Dedifferentiated amniotic fluid mesenchymal stem cell (primary cell): Measurements from ENCODE around the gene GJD4.

Experiments
- DNase-seq: peaks from one replicate; pipeline ENCODE4 v3.0.0-alpha.2; 2016; ENCODE audit errors: extremely low spot score

Gene GJD4

DNA sequence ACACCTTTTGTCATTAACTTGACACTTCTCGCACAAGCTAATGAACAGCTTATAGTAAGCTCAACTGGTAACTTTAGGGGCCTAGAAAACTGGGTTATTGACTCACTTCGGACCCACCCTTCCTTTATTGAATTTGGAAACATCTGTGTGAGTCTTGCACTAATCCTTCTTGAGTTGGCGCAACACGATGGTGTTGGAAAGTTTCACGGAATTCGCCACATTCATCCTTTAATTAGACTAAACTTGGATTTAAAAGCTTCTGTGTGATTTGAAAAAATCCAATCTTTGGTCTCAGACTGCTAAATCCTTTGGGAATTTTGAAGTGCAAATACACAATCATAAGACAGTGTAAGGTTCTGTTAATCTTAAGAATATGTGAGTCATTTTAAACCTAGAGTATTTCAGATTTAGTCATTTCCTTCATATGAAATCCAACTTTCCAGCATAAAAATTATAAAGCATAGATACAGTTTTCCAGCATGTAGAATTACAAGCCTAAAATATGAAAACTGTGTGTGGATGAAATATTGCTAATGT is 21.9 kb downstream of the GJD4 start:
- DNase-seq = no peak

DNA sequence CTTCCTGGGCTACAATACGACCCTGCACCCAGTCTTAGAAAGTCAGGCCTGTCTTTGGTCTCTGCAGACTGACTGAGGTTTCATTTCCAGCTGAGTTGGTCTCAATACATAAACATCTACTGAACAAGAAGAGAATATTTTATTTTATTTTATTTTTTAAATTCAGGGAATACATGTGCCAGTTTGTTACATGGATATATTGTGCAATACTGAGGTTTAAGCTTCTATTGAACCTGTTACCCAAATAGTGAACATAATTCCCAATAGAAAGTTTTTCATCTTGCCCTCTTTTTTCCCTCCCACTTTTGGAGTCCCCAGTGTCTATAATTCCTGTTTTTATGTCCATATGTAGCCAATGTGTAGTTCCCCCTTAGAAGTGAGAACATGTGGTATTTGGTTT is 26.3 kb downstream of the GJD4 start:
- no peak for DNase-seq

DNA sequence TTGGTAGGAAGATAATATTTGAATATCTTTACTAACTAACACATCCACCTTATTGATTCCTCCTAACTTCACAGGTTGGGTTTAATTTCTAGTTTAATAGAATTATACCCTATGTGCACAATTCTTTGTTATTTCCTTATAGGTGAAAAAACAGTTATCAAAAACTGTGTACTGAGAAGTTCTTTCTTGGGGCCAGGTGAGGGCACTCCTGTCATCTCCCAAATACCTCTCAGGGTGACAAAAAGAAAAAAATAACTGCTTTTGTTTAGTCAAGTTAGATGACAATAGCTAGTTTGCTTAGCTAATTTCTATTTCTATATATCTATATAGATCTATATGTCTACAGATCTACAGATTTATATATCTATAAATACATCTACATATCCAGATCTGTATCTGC is 26.9 kb downstream of the GJD4 start:
- DNase-seq = no peak

DNA sequence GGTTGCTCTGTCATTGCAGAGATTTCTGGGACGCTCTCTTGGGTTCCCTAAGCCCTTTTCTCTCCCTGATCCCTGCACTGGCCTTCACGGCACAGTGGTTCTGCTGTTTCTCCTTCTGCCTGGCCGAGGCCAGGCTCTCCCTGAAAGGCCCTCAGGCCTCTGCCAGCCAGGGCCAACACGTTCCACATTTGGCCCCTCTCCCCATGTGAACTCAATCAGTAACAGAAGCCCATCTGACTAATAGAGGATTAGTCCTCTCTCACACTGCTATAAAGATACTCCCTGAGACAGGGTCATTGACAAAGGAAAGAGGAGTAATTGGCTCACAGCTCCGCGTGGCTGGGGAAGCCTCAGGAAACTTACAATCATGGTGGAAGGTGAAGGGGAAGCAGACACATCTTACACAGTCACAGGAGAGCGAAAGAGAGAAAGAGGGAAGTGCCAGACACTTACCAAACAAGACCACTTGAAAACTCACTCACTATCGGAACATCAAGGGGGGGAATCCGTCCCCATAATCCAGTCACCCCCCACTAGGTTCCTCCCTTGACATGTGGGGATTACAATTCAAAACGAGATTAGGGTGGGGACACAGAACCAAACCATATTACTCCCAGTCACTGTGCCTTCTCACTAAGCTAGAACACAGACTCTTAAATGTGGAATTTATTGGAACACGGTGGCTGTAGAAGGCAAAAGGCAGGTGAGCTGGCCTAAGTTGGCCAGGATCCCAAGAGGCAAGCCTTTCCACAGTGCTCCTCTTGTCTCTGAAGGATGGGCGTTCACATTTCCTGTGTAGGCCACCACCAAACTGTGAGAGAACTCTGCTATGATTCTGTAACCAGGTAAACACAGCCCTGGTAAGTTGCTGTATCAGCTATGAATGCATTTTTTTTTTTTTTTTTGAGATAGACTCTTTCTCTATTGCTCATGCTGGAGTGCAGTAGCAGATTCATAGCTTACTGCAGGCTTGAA is 28.2 kb downstream of the GJD4 start:
- no peak for DNase-seq

DNA sequence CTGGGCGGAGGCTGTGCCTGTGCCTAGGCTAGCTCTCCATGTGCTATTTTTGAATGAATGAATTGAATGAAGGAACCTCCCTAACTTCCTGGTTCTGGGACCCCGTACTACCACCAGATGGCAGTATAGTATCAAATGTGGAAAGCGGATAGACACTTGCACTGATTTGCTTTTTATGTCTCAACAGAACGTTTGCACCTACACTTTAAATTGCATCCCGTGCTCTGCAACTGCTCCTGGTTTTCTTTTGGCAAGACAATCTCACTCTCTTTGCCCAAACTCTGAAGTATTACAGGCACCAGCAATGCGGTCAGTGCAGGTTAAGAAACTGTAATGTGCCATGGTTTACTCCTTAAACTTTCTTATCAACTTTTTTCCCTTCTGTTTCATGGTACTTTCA is 30.4 kb downstream of the GJD4 start:
- DNase-seq = peak; percentile 84

DNA sequence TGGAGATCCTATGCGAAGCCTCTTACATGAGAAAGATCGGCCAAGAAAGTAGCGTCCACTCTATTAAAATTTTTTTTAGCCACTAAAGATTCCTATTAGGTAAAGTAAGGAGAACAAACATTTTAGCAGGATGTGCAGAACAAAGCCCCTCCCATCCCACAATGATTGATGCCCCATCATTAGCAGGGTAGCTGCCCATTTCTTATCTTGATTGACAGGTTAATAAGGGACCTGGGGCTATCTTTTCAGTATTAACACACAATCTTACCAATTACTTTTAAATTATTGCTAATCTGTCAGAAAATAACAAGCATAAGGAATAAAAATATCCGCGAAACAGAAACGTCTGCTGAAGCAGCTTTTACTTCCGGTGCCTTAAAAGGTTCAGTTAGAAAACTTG is 31.8 kb downstream of the GJD4 start:
- DNase-seq = no peak

DNA sequence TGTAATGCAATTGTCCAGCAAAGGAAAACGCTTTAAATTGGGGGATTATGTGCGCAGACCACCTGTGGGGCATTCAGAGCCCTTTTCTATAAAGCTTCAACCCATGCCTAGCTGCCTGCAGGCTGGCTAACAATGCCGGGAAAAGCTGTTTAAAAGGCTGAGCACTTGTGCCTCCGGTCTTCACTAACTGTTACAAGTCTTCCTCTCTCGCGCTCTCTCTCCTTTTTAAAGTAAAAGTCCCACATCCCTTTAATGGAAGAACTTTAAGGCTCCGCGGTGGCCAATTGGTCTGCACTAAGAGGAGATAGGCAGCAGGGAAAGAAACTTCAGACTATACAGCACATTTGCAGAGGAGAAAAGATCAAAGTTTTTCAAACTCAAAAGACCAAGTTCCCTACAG is 32.3 kb downstream of the GJD4 start:
- DNase-seq = no peak

DNA sequence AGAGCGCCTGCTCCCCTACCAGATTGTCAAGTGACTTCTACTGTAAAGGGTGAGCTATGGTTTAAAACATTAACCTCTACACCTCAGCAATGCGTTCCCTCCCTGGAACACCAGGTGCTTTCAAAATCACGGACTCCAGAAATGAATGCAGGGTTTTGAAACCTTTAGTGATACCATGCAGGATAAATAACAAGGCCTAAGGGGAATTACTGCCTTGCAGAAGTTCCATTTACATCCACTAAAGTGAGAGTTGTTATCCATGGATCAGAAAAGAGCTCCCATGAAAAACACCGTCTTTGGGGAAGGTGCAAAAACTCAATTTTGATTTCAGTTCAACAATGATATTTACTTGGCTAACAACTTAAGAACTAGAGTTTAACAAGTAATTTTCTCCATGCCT is 33.0 kb downstream of the GJD4 start:
- no peak for DNase-seq

DNA sequence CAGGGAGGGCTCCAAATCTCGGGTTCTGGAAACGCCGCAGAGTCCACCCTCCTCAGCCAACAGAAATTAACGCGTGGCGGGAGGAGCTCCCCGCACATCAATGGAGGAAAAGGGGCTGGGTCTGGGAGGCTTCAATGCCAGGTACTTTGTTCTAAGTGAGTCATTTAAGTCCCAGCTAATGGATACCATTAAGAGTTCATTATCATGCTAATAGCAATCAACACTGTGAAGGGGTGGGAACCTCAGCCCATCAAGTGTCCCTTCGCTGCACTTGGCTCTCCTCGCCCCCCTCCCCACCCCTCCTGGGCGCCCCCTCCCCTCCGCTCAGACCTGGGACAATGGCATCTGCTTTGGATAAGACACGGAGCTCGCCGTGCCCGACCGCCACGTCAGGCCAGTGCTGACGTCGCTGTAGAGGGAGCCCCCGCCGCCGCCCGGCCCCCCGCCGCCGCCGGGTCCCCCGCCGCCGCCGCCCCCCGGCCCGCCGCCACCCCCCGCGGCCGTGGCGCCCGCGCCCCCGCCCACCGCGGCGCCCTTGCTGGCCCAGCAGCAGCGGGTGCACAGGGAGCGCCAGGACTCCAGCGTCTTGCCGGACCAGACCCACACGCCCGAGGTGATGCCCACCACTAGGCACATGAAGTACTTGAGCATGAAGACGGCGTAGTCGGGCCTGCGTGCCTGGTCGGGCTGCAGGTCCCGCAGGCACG is 34.0 kb downstream of the GJD4 start:
- no peak for DNase-seq

DNA sequence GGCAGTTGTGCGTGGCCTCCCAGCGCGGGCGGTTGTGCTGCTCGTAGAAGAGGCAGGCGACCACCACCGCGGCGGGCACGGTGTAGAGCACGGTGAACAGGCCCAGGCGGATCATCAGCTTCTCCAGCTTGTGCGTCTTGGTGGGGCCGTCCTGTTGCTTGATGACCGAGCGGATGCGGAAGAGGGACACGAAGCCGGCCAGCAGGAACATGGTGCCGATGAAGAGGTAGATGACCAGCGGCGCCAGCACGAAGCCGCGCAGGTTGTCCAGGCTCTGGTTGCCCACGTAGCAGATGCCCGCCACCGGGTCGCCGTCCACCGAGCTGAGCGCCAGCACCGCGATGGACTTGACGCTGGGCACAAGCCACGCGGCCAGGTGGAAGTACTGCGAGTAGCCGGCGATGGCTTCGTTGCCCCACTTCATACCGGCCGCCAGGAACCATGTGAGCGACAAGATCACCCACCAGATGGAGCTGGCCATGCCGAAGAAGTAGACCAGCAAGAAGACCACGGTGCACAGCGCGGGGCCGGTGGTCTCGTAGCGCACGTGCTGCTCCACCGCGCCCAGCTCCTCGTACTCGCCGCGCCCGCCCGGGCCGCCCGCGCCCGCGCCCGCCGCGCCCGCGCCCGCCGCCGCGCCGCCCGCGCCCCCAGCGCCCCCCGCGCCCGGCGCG is 34.7 kb downstream of the GJD4 start:
- no peak for DNase-seq

DNA sequence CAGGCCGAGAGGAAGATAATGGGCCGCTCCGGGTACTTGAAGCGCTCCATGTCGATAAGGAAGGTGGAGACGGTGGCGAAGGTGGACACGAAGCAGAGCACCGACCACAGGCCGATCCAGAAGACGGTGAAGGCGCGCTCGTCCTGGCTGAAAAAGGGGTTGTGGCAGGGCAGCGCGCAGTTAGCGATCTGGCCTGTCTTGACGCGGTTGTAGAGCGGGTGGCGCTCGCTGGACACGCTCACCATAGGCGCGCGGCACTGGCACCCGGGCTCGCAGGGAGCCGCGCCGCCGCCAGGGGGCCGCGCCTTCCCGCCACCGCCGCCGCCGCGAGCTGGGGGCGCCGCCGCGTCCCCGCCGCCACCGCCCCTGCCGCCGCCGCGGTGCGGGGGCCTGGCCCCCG is 35.3 kb downstream of the GJD4 start:
- peak; percentile 60 for DNase-seq

DNA sequence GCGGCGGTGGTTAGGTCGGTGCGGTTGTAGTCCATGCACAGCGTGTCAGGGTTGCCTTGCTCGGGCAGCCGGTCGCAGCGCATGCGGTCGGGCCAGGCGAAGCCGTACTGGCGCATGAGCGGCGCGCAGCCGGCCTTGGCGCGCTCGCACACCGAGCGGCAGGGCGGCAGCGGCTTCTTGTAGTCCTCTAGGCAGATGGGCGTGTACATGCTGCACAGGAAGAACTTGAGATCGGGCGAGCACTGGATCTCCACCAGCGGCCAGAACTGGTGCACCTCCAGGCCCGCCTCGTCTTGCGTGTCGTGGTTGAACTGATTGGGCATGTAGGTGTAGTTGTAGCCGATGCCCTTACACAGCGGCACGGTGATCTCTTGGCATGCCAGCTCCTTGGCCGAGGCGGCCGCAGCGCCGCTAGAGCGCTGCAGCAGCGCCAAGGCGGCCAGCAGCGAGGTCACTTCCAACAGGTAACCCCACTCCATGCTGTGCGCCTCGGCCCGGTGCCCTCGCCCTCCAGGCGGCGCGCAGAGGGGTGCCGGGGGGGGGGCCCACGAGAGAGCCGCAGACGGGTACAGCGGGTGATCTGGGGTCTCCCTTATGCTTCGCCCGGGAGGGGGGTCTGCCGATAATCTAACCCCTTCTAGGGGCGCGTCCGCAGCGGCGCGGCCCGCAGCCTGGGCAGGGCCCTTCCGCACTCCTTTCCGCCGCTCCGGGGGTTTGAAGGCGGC is 36.0 kb downstream of the GJD4 start:
- DNase-seq = peak; percentile 44

DNA sequence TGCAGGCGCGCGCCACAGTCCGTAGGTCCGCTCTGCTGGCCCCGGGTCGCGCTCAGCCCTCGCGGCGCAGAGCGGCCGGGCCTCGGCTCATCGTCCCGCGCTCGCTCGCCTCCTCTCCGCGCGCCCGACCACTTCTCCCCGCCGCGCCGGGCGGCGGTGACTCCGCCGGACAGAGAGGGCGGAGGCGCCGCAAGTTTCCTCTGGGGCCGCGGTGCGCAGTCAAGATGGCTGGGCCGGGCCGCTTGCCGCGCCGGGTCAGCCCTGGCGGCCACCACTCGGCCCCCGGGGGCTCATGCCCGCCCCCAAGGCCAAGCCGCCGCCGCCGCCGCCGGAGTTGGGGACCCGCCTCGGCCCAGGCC is 36.5 kb downstream of the GJD4 start:
- DNase-seq = no peak

DNA sequence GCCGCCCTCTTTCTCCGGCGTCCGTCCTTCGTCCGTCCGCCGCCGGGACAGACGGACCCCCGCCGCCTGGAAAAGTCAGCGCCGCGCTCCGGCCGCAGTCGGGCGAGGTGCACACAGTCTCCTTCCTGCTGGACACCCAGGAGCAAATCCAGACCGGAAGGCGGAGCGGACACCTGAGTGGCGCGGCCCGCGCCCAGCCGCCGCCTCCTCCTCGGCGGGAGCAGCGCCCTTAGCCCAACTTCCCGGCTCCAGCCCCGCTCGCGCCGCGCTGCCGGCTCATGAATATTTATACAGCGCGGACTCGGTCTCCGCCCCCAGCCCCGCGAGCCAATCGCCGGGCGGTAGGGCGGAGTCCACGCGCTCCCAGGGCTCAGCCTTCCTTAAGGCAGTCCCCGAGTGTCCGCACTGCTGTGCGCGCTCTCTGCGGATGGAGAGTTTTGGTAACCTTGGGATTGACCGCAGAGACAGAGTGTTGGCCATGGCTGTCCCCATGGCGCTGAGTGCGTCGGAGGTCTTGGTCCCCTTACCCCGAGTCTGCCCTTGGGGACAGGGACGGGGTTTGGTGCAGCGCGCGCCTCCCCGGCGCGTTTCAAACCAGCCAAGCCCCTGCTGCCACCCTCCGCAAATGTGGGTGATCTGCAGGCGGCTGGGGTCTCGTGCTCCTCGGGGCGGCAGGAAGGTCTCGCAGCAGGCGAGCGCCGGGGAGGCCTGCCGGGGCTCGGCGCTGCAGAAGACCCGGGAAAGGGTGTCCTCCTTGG is 37.1 kb downstream of the GJD4 start, which contains the start of gene FZD8:
FZD8 (minus strand) TSS at position 262 of the 758 bp plus-strand sequence. CDS start 867 bp downstream, outside the sequence.
- DNase-seq = peak; percentile 88

DNA sequence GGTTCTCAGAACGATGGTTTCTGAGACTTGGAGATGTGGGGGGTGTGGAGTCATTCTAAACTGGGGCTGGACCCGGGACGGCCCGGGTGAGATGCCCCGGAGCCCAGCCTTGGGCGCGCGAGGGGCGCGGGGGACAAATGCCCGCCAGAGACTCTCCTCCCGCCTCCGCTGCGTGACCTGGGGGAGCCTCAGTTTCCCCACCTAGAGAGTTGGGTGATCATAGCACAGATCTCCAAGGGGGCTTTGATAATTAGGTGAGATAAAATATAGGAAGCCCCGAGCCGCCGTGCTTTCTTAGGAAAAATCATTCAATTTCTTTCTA is 37.6 kb downstream of the GJD4 start:
- DNase-seq = no peak

DNA sequence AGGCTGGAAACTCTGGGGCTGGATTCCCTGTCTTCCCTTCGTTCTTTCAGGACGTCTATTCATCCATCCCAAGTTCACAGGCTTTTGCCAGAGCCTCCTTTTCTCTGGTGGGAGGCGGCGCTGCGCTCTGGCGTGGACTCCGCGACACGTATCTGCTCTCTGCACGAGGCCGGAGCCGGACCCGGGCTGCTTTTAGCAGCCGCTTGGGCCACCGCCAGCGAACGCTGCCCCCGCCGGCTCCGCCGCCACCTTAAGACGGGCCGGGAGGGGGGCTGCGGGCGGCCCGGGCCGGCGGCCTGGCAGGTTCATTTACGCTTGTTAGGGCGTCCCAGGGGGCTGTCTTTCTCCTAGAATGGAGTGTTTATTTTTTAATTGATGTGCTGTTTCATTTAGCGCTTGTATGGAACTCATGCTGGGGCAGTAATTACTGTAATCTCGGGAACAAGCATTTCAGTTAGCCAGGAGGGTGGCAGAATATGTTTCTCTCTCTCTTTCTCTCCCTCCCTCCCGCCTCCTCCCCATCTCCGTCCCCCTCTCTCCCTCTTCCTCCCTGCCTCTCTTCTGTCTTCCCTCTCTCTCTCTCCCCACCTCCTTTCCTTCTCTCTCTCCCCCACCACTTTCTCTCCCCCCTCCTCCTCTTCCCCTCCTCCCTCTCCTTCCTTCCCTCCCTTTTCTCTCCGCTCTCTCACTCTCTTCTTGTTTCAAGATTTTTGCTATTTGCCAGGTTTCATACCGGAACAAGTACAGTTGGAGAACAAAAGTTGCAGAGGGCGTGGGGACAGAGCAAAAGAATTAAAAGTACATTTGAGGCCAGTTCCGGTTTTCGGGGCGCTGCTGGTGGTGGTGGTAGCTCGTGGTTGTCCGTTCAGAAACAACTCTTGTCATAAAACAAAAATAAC is 38.3 kb downstream of the GJD4 start:
- peak; percentile 50 for DNase-seq

DNA sequence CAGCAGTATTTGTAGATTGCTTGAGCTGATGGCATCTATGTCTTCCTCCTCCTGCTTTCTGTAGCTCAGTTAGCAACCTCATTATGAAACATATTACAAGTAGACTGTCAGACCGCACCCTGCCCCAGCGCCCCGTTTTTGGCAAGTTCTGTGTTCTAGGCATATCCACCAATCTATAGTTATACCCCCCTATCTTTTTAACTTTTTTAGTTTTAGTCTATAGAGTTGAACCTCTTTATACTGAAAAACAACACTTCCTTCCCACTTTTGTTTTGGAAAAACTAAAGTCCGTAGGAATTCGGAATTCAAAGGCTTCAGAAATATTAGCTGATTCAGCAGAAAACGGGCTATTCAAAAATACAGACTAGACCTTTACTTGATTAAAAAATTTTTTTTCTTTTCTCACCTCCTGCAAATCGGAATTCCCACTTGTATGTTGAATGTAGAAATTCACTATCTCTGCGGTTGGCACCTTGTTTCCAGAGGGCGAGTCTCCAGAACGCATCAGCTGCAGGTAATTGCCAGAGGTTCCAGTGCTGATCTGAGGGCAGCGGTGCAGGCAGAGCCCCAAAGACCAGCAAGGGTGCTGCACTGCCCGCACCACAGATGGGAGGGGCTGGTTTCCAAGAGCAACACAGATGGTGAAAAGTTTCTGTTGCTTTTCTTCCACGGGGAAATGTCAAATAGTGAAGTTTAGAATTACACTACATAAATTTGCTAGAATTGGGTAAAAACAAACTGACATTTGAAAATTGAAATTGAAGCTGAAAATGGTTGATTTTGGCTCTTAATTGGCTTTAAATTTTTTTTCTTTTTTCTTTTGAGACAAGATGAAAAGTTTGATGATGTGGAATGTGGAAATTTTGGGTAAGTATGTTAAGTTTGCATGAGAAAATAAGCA is 39.2 kb downstream of the GJD4 start:
- no peak for DNase-seq

DNA sequence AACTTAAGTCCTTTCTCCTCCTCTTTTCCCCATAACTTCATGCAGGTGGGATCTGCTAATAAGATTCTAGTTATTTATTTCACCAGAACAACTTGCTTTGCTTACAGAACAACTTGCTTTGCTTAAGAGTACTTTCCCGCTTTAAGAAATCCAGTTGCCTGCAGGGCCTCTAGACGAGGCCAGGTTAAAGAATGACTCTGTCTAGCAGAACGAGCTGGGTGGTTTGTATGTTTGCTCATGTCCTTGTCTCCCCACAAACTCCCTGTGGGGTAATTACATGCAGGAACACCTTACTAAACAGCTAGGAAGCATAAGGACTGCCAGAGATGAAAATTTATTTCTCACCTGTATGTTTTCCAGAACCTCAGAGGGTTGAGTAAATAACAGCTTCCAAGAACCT is 45.8 kb downstream of the GJD4 start:
- no peak for DNase-seq

DNA sequence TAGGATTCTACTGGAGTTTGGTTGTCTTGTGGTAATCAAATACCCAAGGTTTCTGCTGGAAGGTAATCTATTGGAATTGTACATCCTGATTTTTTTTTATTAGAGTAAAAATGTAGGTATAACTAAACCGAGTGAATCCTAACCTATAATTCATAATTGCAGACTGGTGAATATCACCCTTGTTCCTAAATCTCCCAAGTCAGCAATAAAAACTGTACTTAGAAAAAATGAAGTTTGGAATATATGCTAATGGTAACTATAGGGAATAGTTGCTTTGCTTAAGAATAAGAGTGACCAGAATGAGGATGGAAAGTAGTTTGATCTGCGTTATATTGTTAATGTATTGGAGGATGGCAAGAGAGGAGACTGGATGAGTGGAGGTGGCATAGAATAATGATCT is 47.7 kb downstream of the GJD4 start:
- DNase-seq = no peak
